ENCODE measurements around the gene KRTAP5-11.
"Not testable (repeated sequence)": the region's sequence is repeated elsewhere in the genome, so short reads cannot be mapped to it uniquely, and the experiment has no call there.

Gene KRTAP5-11

GRCh38 chr11:71582309-71582895, at the start of gene KRTAP5-11:
Gene KRTAP5-11 (minus strand): TSS chr11:71582875. CDS start chr11:71582837, 38 bp downstream.
- no peak for DNase-seq (ENCODE audit: low spot score)

DNA sequence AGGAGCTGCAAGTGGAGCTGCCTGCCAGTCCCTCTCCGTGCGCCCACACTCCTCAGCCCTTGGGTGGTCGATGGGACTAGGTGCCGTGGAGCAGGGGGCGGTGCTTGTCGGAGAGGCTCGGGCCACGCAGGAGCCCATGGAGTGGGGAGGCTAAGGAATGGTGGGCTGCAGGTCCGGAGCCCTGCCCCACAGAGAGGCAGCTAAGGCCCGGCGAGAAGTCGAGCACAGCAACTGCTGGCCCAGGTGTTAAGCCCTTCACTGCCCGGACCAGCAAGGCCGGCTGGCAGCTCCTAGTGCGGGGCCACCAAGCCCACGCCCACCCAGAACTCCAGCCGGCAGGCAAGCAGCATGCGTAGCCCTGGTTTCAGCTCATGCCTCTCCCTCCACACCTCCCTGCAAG, 48.9 kb upstream of the KRTAP5-11 start:
- DNase-seq (ENCODE audit: low spot score), result not testable (repeated sequence)

DNA sequence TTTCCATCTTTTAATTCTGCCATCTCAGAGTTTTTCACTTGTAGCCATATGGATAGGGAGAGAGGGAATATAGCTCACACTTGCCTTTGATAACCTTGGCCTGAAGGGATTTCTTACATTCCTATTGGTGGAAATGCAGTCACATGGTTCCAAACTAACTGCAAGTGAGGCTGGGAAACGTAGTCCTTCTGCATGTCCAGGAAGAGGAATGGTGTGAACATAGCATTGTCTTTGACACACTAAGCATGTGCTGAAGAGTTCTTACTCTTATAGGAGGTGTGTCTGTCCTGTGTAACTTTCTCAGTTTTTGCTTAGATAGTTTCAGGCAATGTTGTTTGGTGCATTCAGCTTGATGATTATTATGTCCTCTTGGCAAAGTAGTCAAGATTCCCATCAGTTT, 47.4 kb upstream of the KRTAP5-11 start:
- DNase-seq (ENCODE audit: low spot score), result not testable (repeated sequence)

DNA sequence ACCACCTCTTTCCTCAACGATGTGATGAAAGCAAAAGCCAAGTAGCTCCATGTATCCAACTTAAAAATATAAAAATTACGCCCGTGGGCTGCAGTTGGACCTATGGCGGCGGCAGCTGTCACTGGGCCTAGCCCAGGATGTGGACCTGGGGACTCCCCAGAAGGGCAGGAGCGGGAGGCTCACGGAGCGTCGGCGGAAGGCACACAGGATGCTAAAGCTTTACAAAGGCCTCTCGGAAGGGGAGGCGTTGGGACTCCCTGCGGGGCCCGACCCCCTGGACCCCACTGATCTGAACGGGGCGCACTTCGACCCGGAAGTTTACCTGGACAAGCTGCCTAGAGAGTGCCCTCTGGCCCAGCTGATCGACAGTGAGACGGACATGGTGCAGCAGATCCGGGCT, 46.3 kb upstream of the KRTAP5-11 start:
- DNase-seq (ENCODE audit: low spot score), result not testable (repeated sequence)

DNA sequence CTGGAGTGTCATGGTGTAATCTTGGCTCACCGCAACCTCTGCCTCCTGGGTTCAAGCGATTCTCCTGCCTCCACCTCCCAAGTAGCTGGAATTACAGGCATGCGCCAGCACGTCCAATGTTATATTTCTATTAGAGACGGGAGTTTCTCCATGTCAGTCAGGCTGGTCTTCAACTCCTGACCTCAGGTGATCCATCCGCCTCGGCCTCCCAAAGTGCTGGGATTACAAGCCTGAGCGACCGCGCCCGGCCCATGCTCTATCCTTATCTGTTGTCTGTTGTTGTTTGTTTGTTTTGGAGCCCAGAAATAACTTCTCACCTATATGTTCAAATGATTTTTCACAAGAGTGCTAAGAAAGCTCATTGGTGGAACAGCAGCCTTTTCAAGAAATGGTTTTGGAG, 40.6 kb upstream of the KRTAP5-11 start:
- DNase-seq (ENCODE audit: low spot score), result not testable (repeated sequence)

GRCh38 chr11:71622561-71622960, 39.9 kb upstream of the KRTAP5-11 start:
- DNase-seq (ENCODE audit: low spot score), result not testable (repeated sequence)

- not testable (repeated sequence) for DNase-seq (ENCODE audit: low spot score)
These were observed 32.3 kb upstream of the KRTAP5-11 start for GRCh38 chr11:71615003-71615402.

- DNase-seq (ENCODE audit: low spot score), result not testable (repeated sequence)
These were observed 31.8 kb upstream of the KRTAP5-11 start for GRCh38 chr11:71614366-71614917.

DNA sequence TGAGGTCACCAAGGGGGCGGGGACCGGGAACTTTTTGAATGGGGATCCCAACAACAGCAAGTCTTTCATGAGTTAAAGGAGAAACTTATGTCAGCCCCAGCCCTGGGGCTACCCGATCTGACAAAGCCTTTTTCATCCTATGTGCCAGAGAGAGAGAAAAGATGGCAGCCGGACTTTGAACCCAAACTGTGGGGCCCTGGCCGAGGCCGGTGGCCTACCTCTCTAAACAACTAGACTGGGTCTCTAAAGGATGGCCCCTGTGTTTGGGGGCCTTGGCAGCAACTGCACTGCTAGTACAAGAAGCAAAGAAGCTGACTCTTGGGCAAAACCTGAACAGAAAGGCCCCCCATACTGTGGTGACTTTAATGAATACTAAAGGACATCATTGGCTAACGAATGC, 31.3 kb upstream of the KRTAP5-11 start:
- not testable (repeated sequence) for DNase-seq (ENCODE audit: low spot score)

GRCh38 chr11:71611218-71611910, 28.7 kb upstream of the KRTAP5-11 start:
- not testable (repeated sequence) for DNase-seq (ENCODE audit: low spot score)

GRCh38 chr11:71608272-71608671, 25.6 kb upstream of the KRTAP5-11 start:
- not testable (repeated sequence) for DNase-seq (ENCODE audit: low spot score)

DNA sequence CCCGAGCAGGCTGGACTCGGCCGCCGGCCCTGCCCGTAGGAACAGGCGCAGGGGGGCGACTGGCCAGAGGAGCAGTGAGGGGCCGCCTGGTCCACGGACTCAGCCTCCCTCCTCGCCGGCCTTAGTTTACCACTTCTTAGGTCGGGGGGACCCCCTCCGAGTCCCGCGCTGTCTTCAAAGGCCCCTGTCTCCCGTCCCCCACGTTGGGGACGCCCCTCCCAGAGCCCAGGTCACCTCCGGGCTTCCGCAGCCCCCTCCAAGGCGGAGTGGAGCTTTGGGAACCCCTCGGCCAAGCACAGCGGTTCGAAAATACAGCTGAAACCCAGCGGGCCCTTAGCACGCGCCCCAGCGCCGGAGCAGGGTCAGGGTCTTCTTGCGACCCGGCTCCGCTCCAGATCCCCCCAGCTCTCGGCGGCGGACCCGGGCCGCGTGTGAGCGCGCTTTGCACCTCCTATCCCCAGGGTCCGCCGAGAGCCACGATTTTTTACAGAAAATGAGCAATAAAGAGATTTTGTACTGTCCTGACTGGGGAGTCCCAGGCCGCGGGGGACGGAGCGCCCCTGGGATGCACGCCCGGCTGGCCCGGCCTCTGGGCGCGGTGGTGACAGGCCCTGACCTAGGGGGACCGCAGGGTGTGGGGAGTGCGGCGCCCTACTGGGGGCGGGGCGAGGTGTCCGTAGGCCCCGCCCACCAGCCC, 25.0 kb upstream of the KRTAP5-11 start:
- not testable (repeated sequence) for DNase-seq (ENCODE audit: low spot score)

GRCh38 chr11:71606853-71607519, 24.3 kb upstream of the KRTAP5-11 start:
- not testable (repeated sequence) for DNase-seq (ENCODE audit: low spot score)

DNA sequence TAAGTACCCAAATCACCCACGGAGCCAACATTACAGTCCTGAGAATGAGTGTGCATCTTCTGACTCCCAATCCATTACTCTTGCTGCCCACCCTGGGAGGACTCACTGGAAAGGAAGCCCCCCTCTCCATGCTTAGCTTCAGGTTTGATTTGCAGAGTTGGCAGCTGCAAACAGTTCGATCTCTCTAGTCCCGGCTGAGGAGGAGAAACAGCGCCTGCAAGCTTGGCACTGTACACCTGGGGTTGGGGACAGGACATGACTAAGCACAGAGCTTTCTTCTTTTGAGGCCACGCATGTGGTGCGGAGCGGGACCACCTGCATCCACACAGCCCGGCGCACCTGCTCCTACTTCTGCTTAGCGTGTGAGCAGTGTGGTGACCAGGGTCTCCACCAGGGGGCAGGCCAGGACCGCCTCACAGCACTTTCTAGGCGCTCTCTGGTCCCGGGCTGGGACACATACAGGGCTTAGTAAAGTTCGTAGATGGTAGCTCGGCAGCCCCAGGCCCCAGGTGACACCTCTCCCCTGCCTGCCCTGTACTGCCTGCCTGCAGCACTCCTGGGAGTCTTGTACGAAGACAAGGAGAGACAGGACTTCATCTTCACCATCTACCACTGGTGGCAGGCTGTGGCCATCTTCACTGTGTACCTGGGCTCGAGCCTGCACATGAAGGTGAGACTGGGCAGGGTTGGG, 22.3 kb upstream of the KRTAP5-11 start:
- DNase-seq (ENCODE audit: low spot score), result not testable (repeated sequence)

- DNase-seq (ENCODE audit: low spot score), result not testable (repeated sequence)
These were observed 20.5 kb upstream of the KRTAP5-11 start for GRCh38 chr11:71603221-71603620.

GRCh38 chr11:71589546-71589920, 6.9 kb upstream of the KRTAP5-11 start:
- not testable (repeated sequence) for DNase-seq (ENCODE audit: low spot score)

- not testable (repeated sequence) for DNase-seq (ENCODE audit: low spot score)
These were observed 6.3 kb upstream of the KRTAP5-11 start for GRCh38 chr11:71588822-71589545.

DNA sequence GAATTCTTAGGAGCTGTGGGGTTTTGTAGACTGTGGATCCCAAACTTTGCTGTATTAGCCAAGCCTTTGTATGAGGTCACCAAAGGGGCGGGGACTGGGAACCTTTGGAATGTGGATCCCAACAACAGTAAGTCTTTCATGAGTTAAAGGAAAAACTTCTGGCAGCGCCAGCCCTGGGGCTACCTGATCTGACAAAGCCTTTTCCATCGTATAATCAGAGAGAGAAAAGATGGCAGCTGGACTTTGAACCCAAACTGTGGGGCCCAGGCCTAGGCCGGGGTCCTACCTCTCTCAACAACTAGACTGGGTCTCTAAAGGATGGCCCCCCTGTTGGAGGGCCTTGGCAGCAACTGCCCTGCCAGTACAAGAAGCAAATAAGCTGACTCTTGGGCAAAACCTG, 5.6 kb upstream of the KRTAP5-11 start:
- not testable (repeated sequence) for DNase-seq (ENCODE audit: low spot score)

- DNase-seq (ENCODE audit: low spot score), result not testable (repeated sequence)
These were observed 3.0 kb upstream of the KRTAP5-11 start for GRCh38 chr11:71585673-71586072.

DNA sequence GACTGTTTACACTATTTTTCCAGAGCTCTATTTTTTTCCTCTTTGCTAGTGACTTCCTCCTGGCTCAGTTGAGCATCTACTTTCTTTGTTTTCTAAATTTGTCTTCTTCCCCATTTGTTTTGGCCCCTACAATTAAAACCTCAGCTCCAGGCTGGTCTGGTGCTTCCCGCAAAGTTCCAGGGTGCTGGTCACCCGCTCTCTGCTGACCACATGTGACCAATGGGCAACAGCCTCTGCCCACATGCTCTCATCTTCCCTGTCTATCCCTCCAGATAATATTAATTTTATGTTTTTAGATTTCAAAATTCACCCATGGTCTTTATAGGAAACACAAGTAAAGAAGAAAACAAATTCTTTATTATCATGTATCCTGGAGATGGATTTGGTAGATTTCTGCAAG, 294 bp upstream of the KRTAP5-11 start:
- DNase-seq (ENCODE audit: low spot score), result not testable (repeated sequence)

GRCh38 chr11:71581826-71582225, 849 bp downstream of the KRTAP5-11 start:
- no peak for DNase-seq (ENCODE audit: low spot score)
